A673 (cell line): ENCODE data around the gene NUS1. TPM values are rescaled to one million over a fixed set of nuclear protein-coding genes. Genes with fewer than 3 reads are reported as not detected.
A peak's percentile ranks its signal among the peaks of the same experiment; 100 is the strongest.

Experiments used
- Bru-seq: library from RNA; stranded (reverse); fragments of 400-500 nt; gene quantifications from one replicate; lab custom pipeline; 2021; lab: Mats Ljungman, UMichigan
- BruChase-seq, 2 experiments: library from RNA; stranded (reverse); fragments of 400-500 nt; gene quantifications; one replicate each; lab custom pipeline; 2021; lab: Mats Ljungman, UMichigan
- BruUV-seq: library from RNA; stranded (reverse); fragments of 400-500 nt; replicated peaks from 2 replicates; lab custom pipeline; 2021; lab: Mats Ljungman, UMichigan
- CTCF ChIA-PET: fragments of 300-600 bp; sonication (Branson Sonifier 250); formaldehyde crosslinking; loops from one replicate; lab custom pipeline; 2022; ENCODE audit warnings: antibody characterized with exemption; lab: Charles Lee
- POLR2A ChIA-PET: fragments of 300-600 bp; sonication (Branson Sonifier 250); formaldehyde crosslinking; loops from one replicate; lab custom pipeline; 2022; ENCODE audit warnings: antibody characterized with exemption; ENCODE audit not compliant: low non-redundant PET; lab: Charles Lee
- DNase-seq: peaks from one replicate; pipeline ENCODE4 v3.0.0-alpha.2; 2015; ENCODE audit warnings: low spot score
- H3K27ac ChIP-seq: fragments of 200-600 bp; sonication (generic); 2 replicates; pipeline ENCODE4 v1.5.1; 2016; ENCODE audit warnings: mixed run types, low read depth, mild to moderate bottlenecking, mixed read lengths, antibody characterized with exemption, low read length; ENCODE audit not compliant: poor library complexity, severe bottlenecking
- H3K27me3 ChIP-seq: fragments of 200-600 bp; sonication (generic); replicated peaks from 2 replicates; pipeline ENCODE4 v1.6.1; 2017; ENCODE audit warnings: mixed run types, low read depth, mild to moderate bottlenecking, mixed read lengths, antibody characterized with exemption, low read length; ENCODE audit not compliant: insufficient read depth, poor library complexity
- H3K36me3 ChIP-seq: fragments of 200-600 bp; sonication (generic); 2 replicates; pipeline ENCODE4 v1.6.1; 2016; ENCODE audit warnings: mixed run types, mild to moderate bottlenecking, mixed read lengths, antibody characterized with exemption, low read length; ENCODE audit not compliant: insufficient read depth, poor library complexity, severe bottlenecking
- H3K4me1 ChIP-seq: fragments of 200-600 bp; sonication (generic); 2 replicates; pipeline ENCODE4 v1.6.1; 2017; ENCODE audit warnings: mixed run types, mild to moderate bottlenecking, mixed read lengths, antibody characterized with exemption, low read length; ENCODE audit not compliant: insufficient read depth, poor library complexity, severe bottlenecking
- H3K4me3 ChIP-seq: fragments of 200-600 bp; sonication (generic); 2 replicates; pipeline ENCODE4 v1.5.1; 2016; ENCODE audit warnings: low read depth, mixed run types, mild to moderate bottlenecking, mixed read lengths, low read length; ENCODE audit not compliant: poor library complexity, severe bottlenecking
- H3K9me3 ChIP-seq: fragments of 200-600 bp; sonication (generic); 2 replicates; pipeline ENCODE4 v1.6.1; 2016; ENCODE audit warnings: mixed run types, low read depth, mild to moderate bottlenecking, mixed read lengths, antibody characterized with exemption, low read length; ENCODE audit not compliant: poor library complexity, severe bottlenecking
- EZH2 ChIP-seq: fragments of 200-600 bp; sonication (generic); IDR thresholded peaks from 2 replicates; pipeline ENCODE4 v1.6.1; 2017; ENCODE audit warnings: borderline replicate concordance, low read depth, mild to moderate bottlenecking, mixed read lengths, antibody characterized with exemption, low read length; ENCODE audit not compliant: poor library complexity, severe bottlenecking
- intact Hi-C: fragments of 100-400 bp; cut with micrococcal nuclease; formaldehyde crosslinking; loops from one replicate; pipeline ENCODE4 v1.10.0; 2022; ENCODE audit not compliant: unreplicated experiment
- long read RNA-seq: library from polyadenylated mRNA; stranded (forward); transcript quantifications from one replicate; pipeline ENCODE4 v2.0.0, GENCODE V29; 2022
- total RNA-seq: library from RNA; stranded (reverse); gene quantifications from 2 replicates; pipeline ENCODE4 v1.2.3, GENCODE V29; 2021
- TF ChIP-seq, protein P1 (sequence below): fragments of 300-800, 200-600 bp; sonication (generic); conservative IDR thresholded peaks from 2 replicates; pipeline ENCODE4 v1.5.1; 2017; ENCODE audit warnings: low read depth, mild to moderate bottlenecking, antibody characterized with exemption, low read length, moderate library complexity, mixed read lengths

The NUS1 gene
- 39.6 and 41.0 TPM in 2 replicates for total RNA-seq
- percentile 94 among the genes with signal in this experiment for Bru-seq, nascent RNA
- percentile 90 among the genes with signal in this experiment for BruChase-seq, experiment 1, labeled RNA remaining after a 2-hour chase
- BruChase-seq, experiment 2, labeled RNA remaining after a 6-hour chase = percentile 93 among the genes with signal in this experiment
- long read RNA-seq, full-length matches to known transcripts = 27 of 46 reads
- long read RNA-seq, partial matches to known transcripts = 2 of 46 reads
- long read RNA-seq, other reads (novel, unspliced or antisense) = 17 of 46 reads

DNA sequence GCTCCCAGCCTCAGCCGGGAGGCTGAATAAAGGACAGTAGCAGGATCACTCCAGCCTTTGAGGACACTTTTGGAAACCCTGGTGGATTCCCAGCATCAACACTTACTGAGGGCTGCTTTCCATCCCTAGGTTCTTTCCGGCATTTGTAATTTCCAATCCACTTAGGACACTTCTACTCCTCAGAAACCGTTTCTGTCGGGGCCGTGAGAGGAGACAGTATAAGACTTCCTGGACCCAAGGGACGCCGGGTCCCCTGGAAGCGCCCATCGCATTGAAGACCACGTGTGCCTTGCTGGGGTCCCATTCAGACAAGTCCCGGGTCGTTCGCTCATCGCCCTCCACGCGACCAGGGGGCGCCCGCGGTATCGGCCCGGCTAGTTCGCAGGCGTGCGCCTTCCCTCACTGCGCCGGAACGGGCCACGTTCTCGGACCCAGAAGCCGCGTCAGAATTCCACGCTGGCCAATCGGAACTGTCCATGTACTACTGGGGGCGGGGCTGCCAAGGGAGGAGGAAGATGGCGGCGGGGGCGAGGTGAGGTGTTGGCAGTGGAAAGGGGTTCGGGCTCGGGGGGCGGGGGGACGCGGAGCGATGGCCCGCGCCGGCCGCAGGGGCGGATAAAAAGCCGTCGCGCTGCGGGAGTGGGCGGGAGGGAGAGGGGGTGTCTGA is at the start of gene NUS1:
NUS1 (plus strand) TSS at position 479 of the 667 bp plus-strand sequence. CDS start 202 bp downstream, outside the sequence.
- Histone ChIP-seq H3K4me1 (no peaks in the 10 kb centered on the region), H3K27me3 (no peaks in the 10 kb centered on the region), H3K4me3 (peak within 1 kb of the TSS; percentile 80), H3K9me3 (no peaks in the 10 kb centered on the region), H3K27ac (peak within 1 kb of the TSS; percentile 61), H3K36me3 (no peaks in the 10 kb centered on the region)
- ChIA-PET POLR2A (interaction anchor here (0.7 kb wide), 1 partner anchor 950 kb away, joined by 11 read pairs; no protein-coding TSS in a partner anchor), CTCF (interaction anchor here (0.7 kb wide), 1 partner anchor 337 kb away, joined by 5 read pairs; no protein-coding TSS in a partner anchor)
- peak; percentile 99 for DNase-seq
- TF ChIP-seq, protein P1, sequence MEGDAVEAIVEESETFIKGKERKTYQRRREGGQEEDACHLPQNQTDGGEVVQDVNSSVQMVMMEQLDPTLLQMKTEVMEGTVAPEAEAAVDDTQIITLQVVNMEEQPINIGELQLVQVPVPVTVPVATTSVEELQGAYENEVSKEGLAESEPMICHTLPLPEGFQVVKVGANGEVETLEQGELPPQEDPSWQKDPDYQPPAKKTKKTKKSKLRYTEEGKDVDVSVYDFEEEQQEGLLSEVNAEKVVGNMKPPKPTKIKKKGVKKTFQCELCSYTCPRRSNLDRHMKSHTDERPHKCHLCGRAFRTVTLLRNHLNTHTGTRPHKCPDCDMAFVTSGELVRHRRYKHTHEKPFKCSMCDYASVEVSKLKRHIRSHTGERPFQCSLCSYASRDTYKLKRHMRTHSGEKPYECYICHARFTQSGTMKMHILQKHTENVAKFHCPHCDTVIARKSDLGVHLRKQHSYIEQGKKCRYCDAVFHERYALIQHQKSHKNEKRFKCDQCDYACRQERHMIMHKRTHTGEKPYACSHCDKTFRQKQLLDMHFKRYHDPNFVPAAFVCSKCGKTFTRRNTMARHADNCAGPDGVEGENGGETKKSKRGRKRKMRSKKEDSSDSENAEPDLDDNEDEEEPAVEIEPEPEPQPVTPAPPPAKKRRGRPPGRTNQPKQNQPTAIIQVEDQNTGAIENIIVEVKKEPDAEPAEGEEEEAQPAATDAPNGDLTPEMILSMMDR = peak; percentile 92
- no peak for TF ChIP-seq EZH2
- intact Hi-C loops = no loop called here
- no TSS peak for BruUV-seq

DNA sequence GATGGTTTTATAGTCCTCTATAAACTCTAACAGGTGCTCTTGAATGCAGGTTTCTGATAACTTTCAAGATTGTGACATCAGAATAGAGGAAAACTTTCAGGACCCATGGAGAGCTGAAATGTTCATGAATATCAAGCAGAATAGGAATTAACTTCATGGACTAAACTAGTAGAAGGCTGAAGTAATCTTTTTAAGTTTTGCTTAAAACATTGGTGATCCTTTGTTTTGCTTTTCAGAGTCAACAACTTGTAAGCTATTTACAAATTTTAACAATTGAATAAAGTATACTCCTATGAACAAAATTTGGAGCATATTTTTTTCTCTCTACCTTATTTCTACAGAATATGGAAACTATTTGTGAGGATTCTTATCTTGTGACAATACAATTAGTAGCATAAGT is 47.7 kb upstream of the NUS1 start:
- CTCF ChIA-PET = no interaction called here
- H3K27ac ChIP-seq = no peak overlapping the region
- DNase-seq = no peak
- no peaks in the 10 kb centered on the region for H3K27me3 ChIP-seq
- no peak for TF ChIP-seq EZH2
- TF ChIP-seq, protein P1 = no peak
- no peaks in the 10 kb centered on the region for H3K36me3 ChIP-seq
- POLR2A ChIA-PET = no interaction called here
- no peak overlapping the region for H3K4me3 ChIP-seq
- H3K9me3 ChIP-seq = peaks cover 37% of the 10 kb centered on the region
- no peaks in the 10 kb centered on the region for H3K4me1 ChIP-seq
- BruUV-seq = no TSS peak
- intact Hi-C loops = no loop called here

DNA sequence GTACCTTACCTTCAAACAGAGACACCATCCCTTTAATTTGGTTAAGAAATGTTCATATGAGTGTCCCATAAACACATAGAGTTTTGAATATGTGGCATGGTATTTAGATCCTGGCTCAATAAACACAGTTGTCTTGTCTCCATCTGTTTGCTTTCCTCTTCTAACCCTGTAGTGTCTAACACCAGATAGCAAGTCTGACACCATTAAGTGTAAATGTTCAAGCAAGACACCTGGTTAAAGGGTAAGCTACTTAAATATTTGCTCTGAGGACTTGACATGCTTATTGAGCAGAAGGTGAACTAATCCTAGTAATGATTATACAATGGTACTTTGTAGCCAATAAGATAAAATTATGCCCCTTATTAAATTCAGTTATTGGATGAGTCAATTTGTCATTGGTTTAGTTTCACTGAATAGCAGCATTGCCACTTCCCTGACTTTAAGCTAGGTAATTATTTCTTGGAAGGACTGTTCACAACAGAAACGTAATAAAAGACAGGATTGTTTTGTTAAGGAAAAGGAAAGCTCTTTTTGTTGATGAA is 46.1 kb upstream of the NUS1 start:
- Histone ChIP-seq H3K4me1 (no peaks in the 10 kb centered on the region), H3K4me3 (no peak overlapping the region), H3K27ac (no peak overlapping the region), H3K9me3 (peaks cover 27% of the 10 kb centered on the region), H3K36me3 (no peaks in the 10 kb centered on the region), H3K27me3 (no peaks in the 10 kb centered on the region)
- ChIA-PET POLR2A (no interaction called here), CTCF (no interaction called here)
- intact Hi-C loops = no loop called here
- DNase-seq = no peak
- no TSS peak for BruUV-seq
- TF ChIP-seq, protein P1 = no peak
- TF ChIP-seq EZH2 = no peak
